Pericardium fibroblast (primary cell): ENCODE data around the gene HEPACAM. TPM values are rescaled to one million over a fixed set of nuclear protein-coding genes. Genes with fewer than 3 reads are reported as not detected.

Experiments used
- total RNA-seq: library from RNA; depleted of rRNA; stranded (reverse); fragments of >200 nt; gene quantifications from 2 replicates; pipeline ENCODE4 v1.2.3, GENCODE V29; 2015

HEPACAM gene
- not detected in 2 replicates for total RNA-seq

GRCh38 chr11:124935548-124936514 lies at the start of gene HEPACAM:
Gene HEPACAM, minus strand, starts transcription at chr11:124936047. Its CDS starts 41 bp downstream, at chr11:124936006.

GRCh38 chr11:124953753-124954589 lies 18.1 kb upstream of the HEPACAM start, which contains the start of gene CCDC15:
Gene CCDC15, plus strand, starts transcription at chr11:124954202. Its CDS starts 531 bp downstream, at chr11:124954733.

GRCh38 chr11:124918950-124919349 lies 16.9 kb downstream of the HEPACAM start, which contains the start of gene HEPN1:
Gene HEPN1, plus strand, starts transcription at chr11:124919250.

GRCh38 chr11:124897674-124898262 lies 38.1 kb downstream of the HEPACAM start, which contains the start of gene ROBO4:
Gene ROBO4, minus strand, starts transcription at chr11:124897865. Its CDS starts 70 bp downstream, at chr11:124897795.

Other genes with a start within 250 kb of the HEPACAM start
- gene NRGN, start 196.1 kb downstream of the HEPACAM start, total RNA-seq: 6.6 TPM in 1 of 2 replicates, not detected in the other
- not detected in 2 replicates for gene VSIG2, start 183.8 kb downstream of the HEPACAM start, total RNA-seq
- 0.35 and 6.4 TPM in 2 replicates for gene ESAM, start 173.8 kb downstream of the HEPACAM start, total RNA-seq
- gene MSANTD2, start 135.6 kb downstream of the HEPACAM start, total RNA-seq: 6.5 and 9.0 TPM in 2 replicates
- 16.0 and 36.2 TPM in 2 replicates for gene ROBO3, start 70.6 kb downstream of the HEPACAM start, total RNA-seq
- 4.3 and 13.4 TPM in 2 replicates for gene ROBO4, start 38.2 kb downstream of the HEPACAM start, total RNA-seq
- not detected in 2 replicates for gene HEPN1, start 16.8 kb downstream of the HEPACAM start, total RNA-seq
- 1.0 and 1.1 TPM in 2 replicates for gene CCDC15, start 18.2 kb upstream of the HEPACAM start, total RNA-seq
- 0.17 and 0.70 TPM in 2 replicates for gene SLC37A2, start 127.3 kb upstream of the HEPACAM start, total RNA-seq
- 19.9 and 22.1 TPM in 2 replicates for gene TMEM218, start 175.6 kb upstream of the HEPACAM start, total RNA-seq
- 5.9 and 8.2 TPM in 2 replicates for gene PKNOX2, start 228.7 kb upstream of the HEPACAM start, total RNA-seq